GM19023 (cell line): ENCODE measurements around the gene FRAT2.

Experiments used
- ATAC-seq: cut with Tn5 transposase; IDR thresholded peaks from one replicate; pipeline ENCODE4 v1.9.1; 2021; ENCODE audit warnings: mild to moderate bottlenecking, moderate library complexity; ENCODE audit not compliant: unreplicated experiment

FRAT2 gene

DNA sequence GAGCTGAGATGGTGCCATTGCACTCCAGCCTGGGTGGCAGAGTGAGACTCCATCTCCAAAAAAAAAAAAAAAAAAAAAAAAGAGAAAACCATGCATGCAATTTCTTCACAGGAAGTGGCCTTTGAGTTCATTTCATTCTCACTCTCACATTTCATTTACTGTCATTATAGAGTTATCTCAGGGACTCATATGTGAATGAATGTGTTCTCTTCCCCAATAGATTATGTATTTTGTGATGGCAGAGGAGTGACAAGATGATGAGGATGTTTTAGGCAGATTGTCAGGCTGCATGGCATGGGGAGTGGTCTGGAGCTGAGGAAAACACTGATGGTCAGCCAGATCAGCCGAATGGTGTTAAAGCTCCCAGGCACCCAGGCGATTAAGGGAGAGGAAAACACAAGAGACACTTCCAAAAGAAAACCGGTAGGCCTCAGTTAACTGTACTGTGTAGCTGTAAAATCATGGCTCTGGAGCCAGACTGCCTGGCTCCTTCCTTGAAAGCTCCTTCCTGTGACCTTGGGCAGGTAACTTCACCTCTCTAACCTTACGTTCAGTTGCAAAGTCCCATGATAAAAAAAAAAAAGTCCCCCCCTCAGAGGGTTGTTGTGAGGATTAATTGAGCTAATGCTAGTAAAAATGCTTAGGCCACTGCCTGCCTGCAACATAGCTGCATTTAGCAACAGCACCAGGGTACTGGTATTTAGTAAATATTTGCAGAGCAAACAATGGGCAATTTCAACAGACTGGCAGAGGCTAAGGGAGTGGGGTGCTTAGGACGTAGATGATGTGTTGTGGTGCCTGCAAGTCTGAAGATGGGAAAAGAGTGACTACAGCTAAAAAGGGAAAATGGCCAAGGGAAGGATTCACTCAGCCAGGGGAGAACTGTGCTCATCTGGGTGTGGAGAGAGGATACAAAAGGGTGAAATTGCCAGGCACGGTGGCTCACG, 6.9 kb downstream of the FRAT2 start:
- ATAC-seq = no peak

DNA sequence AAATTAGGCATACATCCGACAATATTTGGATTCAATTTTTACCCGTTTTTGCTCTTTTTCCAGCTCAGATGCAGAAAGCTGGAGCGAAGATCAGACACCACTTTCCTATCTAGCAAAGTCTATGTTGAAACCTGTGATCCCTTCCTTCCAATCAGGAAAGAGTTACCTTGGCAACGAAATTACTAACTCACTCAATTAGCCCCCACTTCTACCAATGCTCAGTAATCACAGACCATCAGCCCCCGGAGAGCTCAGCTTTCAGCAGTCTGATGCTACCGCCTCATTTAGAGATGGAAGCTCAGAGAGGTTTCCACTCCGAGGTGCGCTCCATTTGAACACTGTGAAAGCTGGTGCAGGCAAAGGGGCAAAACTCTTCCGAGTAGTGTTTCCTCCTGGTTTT, 8.8 kb downstream of the FRAT2 start:
- no peak for ATAC-seq

- no peak for ATAC-seq
These were observed 11.0 kb downstream of the FRAT2 start for GRCh38 chr10:97323501-97323900.

DNA sequence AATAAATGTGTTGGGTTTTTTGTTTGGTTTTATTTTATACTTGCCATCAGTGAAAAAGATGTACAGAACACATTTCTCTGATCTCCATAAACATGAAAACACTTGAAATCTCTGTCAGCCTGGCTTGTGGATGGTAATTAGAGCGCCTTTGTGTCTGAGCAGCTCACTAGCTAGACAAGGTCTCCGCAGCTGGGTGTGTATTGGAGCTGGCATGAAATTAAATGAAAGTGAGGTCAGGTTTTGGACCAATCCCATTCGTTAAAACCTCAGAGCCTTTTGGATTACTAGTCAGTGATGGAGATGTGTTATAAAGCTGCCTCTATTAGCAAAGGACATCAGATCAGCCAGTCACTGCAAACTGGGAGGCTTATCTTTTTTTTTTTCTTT, 12.7 kb downstream of the FRAT2 start:
- no peak for ATAC-seq

DNA sequence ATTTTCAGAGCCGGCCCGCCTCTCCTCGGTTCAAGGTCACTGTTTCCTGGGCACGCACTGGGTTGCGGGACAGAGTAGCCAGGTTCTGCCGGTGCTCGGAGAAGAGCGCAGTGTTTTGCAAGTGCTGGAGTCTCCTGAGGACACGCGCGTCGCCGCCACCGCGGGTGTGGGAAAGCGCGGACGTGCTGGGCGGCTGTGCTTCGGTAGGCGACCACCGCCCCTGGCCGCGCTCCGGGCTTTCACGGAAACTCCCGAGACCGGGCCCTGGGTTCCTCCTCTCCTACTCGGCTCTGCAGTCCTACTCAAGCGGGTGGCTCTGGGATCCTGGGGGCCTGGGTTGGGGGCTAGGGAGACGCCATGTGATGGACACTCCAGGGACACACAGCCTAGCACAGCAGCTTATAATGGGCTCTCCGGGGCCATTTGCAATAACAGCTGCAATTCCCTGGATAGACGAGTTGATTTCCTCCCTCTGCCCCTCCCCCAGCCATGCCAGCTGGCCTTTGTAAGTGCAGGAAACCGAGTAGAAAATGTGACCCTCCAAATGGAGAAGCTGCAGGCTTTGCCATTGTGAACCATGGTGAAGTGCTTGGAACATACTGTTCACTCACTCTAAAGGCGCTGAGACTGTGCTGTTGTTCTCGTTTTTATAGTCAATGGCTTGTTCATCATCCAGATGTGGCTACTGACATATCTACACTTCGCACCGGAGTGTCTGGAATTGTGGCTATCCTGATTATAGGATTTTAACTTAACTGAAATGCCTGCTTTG, 13.3 kb downstream of the FRAT2 start:
- ATAC-seq = no peak

DNA sequence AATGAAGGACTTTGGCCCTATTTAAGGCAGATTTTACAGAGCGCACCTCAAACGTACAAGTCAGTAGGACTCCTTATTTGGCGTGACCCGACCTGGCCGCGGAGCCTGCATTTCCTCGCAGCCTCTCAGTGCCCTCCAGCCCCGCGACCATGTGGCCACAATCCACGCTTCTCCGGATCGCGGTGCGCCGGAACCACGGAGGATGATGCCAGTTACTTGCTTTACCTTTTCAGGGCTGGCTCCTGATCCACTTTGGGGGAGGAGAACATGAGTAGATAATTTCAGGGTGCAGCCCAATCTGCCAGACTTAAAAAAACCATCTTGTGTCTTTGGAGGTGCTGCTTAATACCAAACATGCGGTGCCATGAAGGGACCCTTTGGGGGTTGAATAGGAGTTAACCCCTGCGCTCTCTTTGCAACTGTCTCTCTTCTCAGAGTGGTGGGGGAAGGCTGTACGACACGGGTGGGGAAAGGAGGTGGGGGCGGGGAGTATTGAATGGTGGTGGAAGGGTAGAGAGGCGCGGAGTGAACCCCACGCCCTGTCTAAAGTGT, 14.0 kb downstream of the FRAT2 start:
- ATAC-seq = no peak

DNA sequence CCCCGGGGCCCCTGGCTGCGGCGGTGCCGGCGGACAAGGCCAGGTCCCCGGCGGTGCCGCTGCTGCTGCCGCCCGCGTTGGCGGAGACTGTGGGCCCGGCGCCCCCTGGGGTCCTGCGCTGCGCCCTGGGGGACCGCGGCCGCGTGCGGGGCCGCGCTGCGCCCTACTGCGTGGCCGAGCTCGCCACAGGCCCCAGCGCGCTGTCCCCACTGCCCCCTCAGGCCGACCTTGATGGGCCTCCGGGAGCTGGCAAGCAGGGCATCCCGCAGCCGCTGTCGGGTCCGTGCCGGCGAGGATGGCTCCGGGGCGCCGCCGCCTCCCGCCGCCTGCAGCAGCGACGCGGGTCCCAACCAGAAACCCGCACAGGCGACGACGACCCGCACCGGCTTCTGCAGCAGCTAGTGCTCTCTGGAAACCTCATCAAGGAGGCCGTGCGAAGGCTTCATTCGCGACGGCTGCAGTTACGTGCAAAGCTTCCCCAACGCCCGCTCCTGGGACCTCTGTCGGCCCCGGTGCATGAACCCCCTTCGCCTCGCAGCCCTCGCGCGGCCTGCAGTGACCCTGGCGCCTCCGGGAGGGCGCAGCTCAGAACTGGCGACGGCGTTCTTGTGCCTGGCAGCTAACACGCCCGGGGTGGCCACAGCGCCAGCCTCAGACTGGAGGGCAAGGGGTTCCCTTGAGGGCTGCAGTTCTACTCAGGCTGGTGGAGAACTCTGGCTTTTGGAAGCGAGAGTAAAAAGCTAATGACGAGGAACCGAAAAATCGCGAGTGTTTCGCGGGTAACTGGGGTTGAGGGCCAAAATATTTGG, 14.7 kb downstream of the FRAT2 start:
- peak; percentile 23 for ATAC-seq

DNA sequence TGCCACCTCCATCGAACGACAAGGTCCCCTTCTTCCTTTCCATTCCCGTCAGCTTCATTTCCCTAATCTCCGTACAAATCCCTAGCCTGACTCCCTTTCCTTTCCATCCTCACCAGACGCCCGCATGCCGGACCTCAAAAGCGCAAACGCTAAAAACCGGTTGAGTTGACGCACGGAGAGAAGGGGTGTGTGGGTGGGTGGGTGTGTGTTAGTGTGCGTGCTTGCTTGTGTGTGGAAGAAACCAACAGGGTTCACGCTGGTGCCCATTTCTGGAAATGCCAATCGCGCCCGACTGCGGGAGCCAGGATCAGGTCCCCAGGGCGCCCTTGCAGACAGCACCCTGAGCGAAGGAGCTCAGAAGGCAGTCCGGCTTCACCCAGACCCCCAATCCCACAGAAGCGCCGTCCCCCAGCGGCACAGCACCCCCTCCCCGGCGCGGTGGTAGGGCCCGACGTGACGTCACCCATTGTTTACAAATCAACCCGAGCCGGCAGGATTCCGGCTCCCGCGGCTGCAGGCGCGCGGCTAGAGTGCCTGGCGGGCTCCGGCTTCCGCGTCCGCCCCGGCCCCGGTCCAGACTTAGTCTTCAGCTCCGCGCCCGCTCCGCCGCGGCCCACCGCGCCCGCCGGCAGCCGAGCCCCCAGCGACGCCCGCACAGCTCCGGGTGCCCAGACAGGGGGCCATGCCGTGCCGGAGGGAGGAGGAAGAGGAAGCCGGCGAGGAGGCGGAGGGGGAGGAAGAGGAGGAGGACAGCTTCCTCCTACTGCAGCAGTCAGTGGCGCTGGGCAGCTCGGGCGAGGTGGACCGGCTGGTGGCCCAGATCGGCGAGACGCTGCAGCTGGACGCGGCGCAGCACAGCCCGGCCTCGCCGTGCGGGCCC, 15.5 kb downstream of the FRAT2 start, which contains the start of gene FRAT1:
FRAT1 (plus strand) TSS at position 500 of the 880 bp plus-strand sequence; CDS start at position 683, 183 bp downstream.
- peak; percentile 87 for ATAC-seq

GRCh38 chr10:97314671-97315070, 19.9 kb downstream of the FRAT2 start:
- ATAC-seq = no peak

- ATAC-seq = no peak
These were observed 21.6 kb downstream of the FRAT2 start for GRCh38 chr10:97312897-97313296.

DNA sequence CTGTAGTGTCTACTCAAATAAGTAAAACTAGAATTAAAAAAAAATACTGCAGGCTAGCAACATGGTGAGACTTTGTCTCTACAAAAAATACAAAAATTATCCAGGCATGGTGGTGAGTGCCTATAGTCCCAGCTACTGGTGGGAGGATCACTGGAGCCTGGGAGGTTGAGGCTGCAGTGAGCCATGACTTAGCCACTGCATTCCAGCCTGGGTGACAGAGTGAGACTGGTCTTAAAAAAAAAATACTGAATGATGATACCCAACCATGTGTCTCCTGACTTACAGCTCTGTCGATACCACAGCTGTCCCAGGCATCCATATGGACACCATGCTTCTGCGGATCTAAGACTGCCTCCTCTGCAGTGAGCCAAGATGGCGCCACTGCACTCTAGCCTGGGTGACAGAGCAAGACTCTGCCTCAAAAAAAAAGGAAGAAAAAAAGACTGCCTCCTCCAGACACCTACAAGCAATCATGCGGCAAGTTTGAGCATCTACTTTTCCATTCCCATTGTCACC, 23.4 kb downstream of the FRAT2 start:
- ATAC-seq = no peak

GRCh38 chr10:97307866-97308780, 26.4 kb downstream of the FRAT2 start:
- ATAC-seq = no peak

GRCh38 chr10:97307441-97307840, 27.1 kb downstream of the FRAT2 start:
- ATAC-seq = no peak

DNA sequence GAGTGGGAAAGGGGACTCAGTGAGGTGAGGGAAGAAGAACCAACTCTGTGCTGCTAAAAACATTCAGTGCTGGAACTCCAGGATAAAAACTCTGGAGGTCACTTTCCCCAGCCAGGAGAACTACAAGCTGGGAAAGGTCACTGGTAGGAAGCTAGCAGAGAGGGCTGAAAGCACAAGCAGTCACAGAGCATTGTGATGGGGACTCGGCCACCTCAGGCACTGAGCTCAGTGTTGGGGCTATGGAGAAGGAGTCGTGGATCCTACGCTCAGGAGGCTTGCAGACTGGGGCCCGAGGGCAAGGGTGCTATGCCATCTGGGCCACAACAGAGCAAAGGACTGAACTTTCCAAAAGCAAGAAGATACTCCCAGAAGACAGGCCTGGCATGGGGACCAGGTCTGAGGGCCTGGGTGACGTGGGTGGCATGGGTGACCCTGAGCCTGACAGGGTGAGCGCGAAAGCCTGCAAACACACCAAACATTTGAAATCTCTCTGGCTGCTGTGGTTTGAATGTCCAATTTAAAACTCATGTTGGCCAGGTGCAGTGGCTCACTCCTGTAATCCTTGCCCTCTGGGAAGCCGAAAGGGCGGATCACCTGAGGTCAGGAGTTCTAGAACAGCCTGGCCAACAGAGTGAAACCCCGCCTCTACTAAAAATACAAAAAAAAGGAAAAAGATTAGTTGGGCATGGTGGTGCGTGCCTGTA, 32.3 kb downstream of the FRAT2 start:
- no peak for ATAC-seq

GRCh38 chr10:97300980-97301379, 33.5 kb downstream of the FRAT2 start:
- no peak for ATAC-seq

GRCh38 chr10:97298223-97298571, 36.3 kb downstream of the FRAT2 start:
- no peak for ATAC-seq

DNA sequence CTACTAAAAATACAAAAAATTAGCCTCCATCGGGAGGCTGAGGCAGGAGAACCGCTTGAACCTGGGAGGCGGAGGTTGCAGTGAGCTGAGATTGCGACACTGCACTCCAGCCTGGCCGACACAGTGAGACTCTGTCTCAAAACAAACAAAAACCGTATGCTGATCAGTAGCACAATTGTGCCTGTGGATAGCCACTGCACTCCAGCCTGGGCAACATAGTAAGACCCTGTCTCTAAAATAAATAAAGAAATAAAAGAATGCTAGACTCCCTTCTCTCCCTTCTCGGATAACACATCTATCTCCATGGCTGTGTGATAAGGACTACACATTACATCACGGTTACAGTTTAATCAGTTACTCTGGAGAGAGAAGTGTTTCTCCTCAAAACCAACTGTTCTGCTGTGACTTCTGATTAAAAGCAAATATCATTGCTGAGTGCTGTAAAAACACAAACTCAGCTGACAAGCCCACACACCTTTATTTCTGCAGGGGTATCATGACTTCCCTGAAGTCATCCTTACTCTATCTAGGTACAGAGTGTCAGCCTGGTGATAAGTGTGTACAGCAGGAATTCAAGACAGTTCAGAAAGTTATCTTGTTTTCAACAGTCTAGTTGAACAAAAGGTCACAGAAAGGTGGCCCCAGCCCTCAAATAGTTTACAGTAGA, 36.8 kb downstream of the FRAT2 start:
- no peak for ATAC-seq

GRCh38 chr10:97292862-97293198, 41.7 kb downstream of the FRAT2 start:
- ATAC-seq = no peak
